HepG2 (cell line): ENCODE measurements around the gene PLEKHS1. TPM values are rescaled to one million over a fixed set of nuclear protein-coding genes. Genes with fewer than 3 reads are reported as not detected.

ENCODE experiments used
- ATAC-seq: fragments of 200-7000 bp; cut with Tn5 transposase; 3 replicates; pipeline ENCODE4 v1.9.1; 2020; ENCODE audit warnings: mild to moderate bottlenecking, moderate library complexity
- BruUV-seq: library from RNA; stranded (reverse); fragments of 400-500 nt; replicated peaks from 2 replicates; lab custom pipeline; 2021; lab: Mats Ljungman, UMichigan
- CTCF ChIA-PET: fragments of 300-600 bp; formaldehyde crosslinking; extraction: SDS; loops from one replicate; lab custom pipeline; 2021; ENCODE audit warnings: low total read pairs, inconsistent platforms, low intra/inter-chr PET ratio; lab: Yijun Ruan, JAX
- POLR2A ChIA-PET: fragments of 350-600 bp; sonication (Branson Sonifier 250); formaldehyde crosslinking; loops from one replicate; lab custom pipeline; 2020; ENCODE audit warnings: antibody characterized with exemption, inconsistent platforms; lab: Yijun Ruan, JAX
- DNase-seq: peaks from one replicate; pipeline ENCODE4 v3.0.0-alpha.2; 2015; ENCODE audit warnings: low spot score
- FAIRE-seq: peaks from 3 replicates; lab custom pipeline; 2011; peaks lifted over from hg19 to GRCh38; lab: Jason Lieb, UNC
- H2AFZ ChIP-seq: one replicate; pipeline ENCODE4 v1.6.1; 2011; ENCODE audit warnings: low read length, inconsistent platforms
- H3K27ac ChIP-seq: fragments of 300-600 bp; 3 replicates; pipeline ENCODE4 v1.8.0; 2011; ENCODE audit warnings: mixed run types, mild to moderate bottlenecking, mixed read lengths, low read length, inconsistent platforms; ENCODE audit not compliant: insufficient read depth; ENCODE audit errors: extremely low read length
- H3K27me3 ChIP-seq, 2 experiments: fragments of 200-600 bp in 1 of 2; 2 replicates in 1 of 2; 3 replicates in 1 of 2; pipeline versions ENCODE4 v1.6.0 to v1.8.0; 2011; ENCODE audit warnings: low read length in 2 of 2, mild to moderate bottlenecking in 2 of 2, moderate library complexity in 2 of 2, inconsistent platforms in 1 of 2; ENCODE audit not compliant: insufficient read depth in 2 of 2, control insufficient read depth in 1 of 2
- H3K36me3 ChIP-seq, 2 experiments: fragments of 200-600 bp in 1 of 2; replicated peaks in 1 of 2; 2 replicates in 1 of 2; 3 replicates in 1 of 2; pipeline versions ENCODE4 v1.5.1 to v1.8.0; 2011; ENCODE audit warnings: low read length in 2 of 2, inconsistent platforms in 1 of 2; ENCODE audit not compliant: insufficient read depth in 2 of 2, control insufficient read depth in 1 of 2
- H3K4me1 ChIP-seq: 2 replicates; pipeline ENCODE4 v1.5.1; 2012; ENCODE audit warnings: low read length, inconsistent platforms; ENCODE audit not compliant: insufficient read depth
- H3K4me2 ChIP-seq: 2 replicates; pipeline ENCODE4 v1.6.0; 2011; ENCODE audit warnings: low read depth, low read length, inconsistent platforms
- H3K4me3 ChIP-seq, 3 experiments: fragments of 200-600 bp in 1 of 3; sonication (generic), shearing (Covaris generic) in 1 of 3; replicated peaks in 1 of 3; 2 replicates each; pipeline ENCODE4 v1.5.1; 2011 to 2016; ENCODE audit warnings: low read length in 3 of 3, inconsistent platforms in 2 of 3, low read depth in 2 of 3, mild to moderate bottlenecking in 2 of 3, control low read depth in 1 of 3, mixed read lengths in 1 of 3; ENCODE audit not compliant: insufficient read depth in 1 of 3
- H3K79me2 ChIP-seq: one replicate; pipeline ENCODE4 v1.6.1; 2011; ENCODE audit warnings: low read length, inconsistent platforms; ENCODE audit not compliant: insufficient read depth
- H3K9ac ChIP-seq: 2 replicates; pipeline ENCODE4 v1.6.0; 2011; ENCODE audit warnings: mild to moderate bottlenecking, low read depth, low read length, inconsistent platforms; ENCODE audit not compliant: insufficient read depth
- H3K9me3 ChIP-seq: 2 replicates; pipeline ENCODE4 v1.5.1; 2012; ENCODE audit warnings: mild to moderate bottlenecking, low read length
- H4K20me1 ChIP-seq: 2 replicates; pipeline ENCODE4 v1.6.0; 2011; ENCODE audit warnings: inconsistent platforms, mild to moderate bottlenecking, low read length, moderate library complexity; ENCODE audit not compliant: insufficient read depth
- ADNP ChIP-seq: sonication (generic); formaldehyde crosslinking; IDR thresholded peaks from 2 replicates; pipeline ENCODE4 v1.4.0; 2020; ENCODE audit warnings: missing genetic modification reagents
- GLMP ChIP-seq: sonication (generic); formaldehyde crosslinking; IDR thresholded peaks from 2 replicates; pipeline ENCODE4 v1.9.0; 2021; ENCODE audit warnings: missing genetic modification reagents, mild to moderate bottlenecking, borderline replicate concordance
- IKZF1 ChIP-seq: fragments of 450-650 bp; IDR thresholded peaks from 2 replicates; pipeline ENCODE4 v1.7.1; 2016
- MTF1 ChIP-seq: sonication (generic); formaldehyde crosslinking; IDR thresholded peaks from 2 replicates; pipeline ENCODE4 v1.5.0; 2020; ENCODE audit warnings: missing genetic modification reagents
- NFKB2 ChIP-seq: sonication (generic); formaldehyde crosslinking; IDR thresholded peaks from 2 replicates; pipeline ENCODE4 v1.4.0; 2020; ENCODE audit warnings: missing genetic modification reagents, borderline replicate concordance
- NRL ChIP-seq: sonication (generic); formaldehyde crosslinking; IDR thresholded peaks from 2 replicates; pipeline ENCODE4 v1.5.0; 2020; ENCODE audit warnings: missing genetic modification reagents, mild to moderate bottlenecking, moderate library complexity, borderline replicate concordance
- SIN3A ChIP-seq: IDR thresholded peaks from 2 replicates; pipeline ENCODE4 v1.6.1; 2011; ENCODE audit warnings: low read depth, mild to moderate bottlenecking, control low read depth, low read length, borderline replicate concordance
- SRF ChIP-seq: IDR thresholded peaks from 2 replicates; pipeline ENCODE4 v1.6.1; 2011; ENCODE audit warnings: mild to moderate bottlenecking, low read depth, low read length, moderate library complexity
- THAP8 ChIP-seq: sonication (generic); formaldehyde crosslinking; IDR thresholded peaks from 2 replicates; pipeline ENCODE4 v1.5.1; 2020; ENCODE audit warnings: missing genetic modification reagents, mild to moderate bottlenecking, borderline replicate concordance
- ZBTB21 ChIP-seq: sonication (generic); formaldehyde crosslinking; IDR thresholded peaks from 2 replicates; pipeline ENCODE4 v1.4.0; 2020; ENCODE audit warnings: missing genetic modification reagents
- ZKSCAN8 ChIP-seq: IDR thresholded peaks from 2 replicates; pipeline ENCODE4 v1.6.1; 2016; ENCODE audit warnings: borderline replicate concordance, missing genetic modification reagents, missing compliant biosample characterization
- ZNF253 ChIP-seq: sonication (generic); formaldehyde crosslinking; IDR thresholded peaks from 2 replicates; pipeline ENCODE4 v1.8.0; 2022; ENCODE audit warnings: mild to moderate bottlenecking, missing genetic modification reagents, borderline replicate concordance
- ZNF503 ChIP-seq: sonication (generic); formaldehyde crosslinking; IDR thresholded peaks from 2 replicates; pipeline ENCODE4 v1.4.0; 2020; ENCODE audit warnings: missing genetic modification reagents
- ZNF512 ChIP-seq: sonication (generic); formaldehyde crosslinking; IDR thresholded peaks from 2 replicates; pipeline ENCODE4 v1.4.0; 2020; ENCODE audit warnings: mild to moderate bottlenecking, missing genetic modification reagents
- ZNF556 ChIP-seq: sonication (generic); formaldehyde crosslinking; IDR thresholded peaks from 2 replicates; pipeline ENCODE4 v1.4.0; 2020; ENCODE audit warnings: mild to moderate bottlenecking, missing genetic modification reagents, borderline replicate concordance
- ZNF597 ChIP-seq: sonication (generic); formaldehyde crosslinking; IDR thresholded peaks from 2 replicates; pipeline ENCODE4 v1.5.0; 2020; ENCODE audit warnings: missing genetic modification reagents
- WGBS: methylation state at CpG from one replicate; pipeline ENCODE4 v1.1.6; 2017; ENCODE audit warnings: low lambda C conversion rate; 5-methylcytosine and 5-hydroxymethylcytosine counted together
- in situ Hi-C: cut with HindIII; loops from 2 replicates; pipeline ENCODE4 v1.10.0; 2017; ENCODE audit warnings: low pct_unique_long_range_greater_than_20kb; ENCODE audit not compliant: extremely low pct_ligation_motif_present
- intact Hi-C: fragments of 100-400 bp; cut with micrococcal nuclease; formaldehyde crosslinking; loops from one replicate; pipeline ENCODE4 v1.10.0; 2022; ENCODE audit not compliant: unreplicated experiment
- polyA plus RNA-seq, 8 experiments: library from polyadenylated mRNA; depleted of rRNA in 3 of 8; stranded (reverse) in 7 of 8; unstranded in 1 of 8; fragments of >200 nt; fragmentation: Illumina TruSeq in 4 of 8; extraction: Trizol in 4 of 8; gene quantifications; 2 replicates each; pipeline versions ENCODE4 v1.2.1 to v1.2.3, GENCODE V29; 2011 to 2016; ENCODE audit warnings: low read depth in 4 of 8, missing spikeins in 1 of 8, mixed read lengths in 1 of 8; ENCODE audit not compliant: insufficient read depth in 1 of 8
- total RNA-seq, 5 experiments: library from RNA; depleted of rRNA; stranded (reverse); fragments of >200 nt; fragmentation: Illumina TruSeq; extraction: Trizol; gene quantifications; 2 replicates each; pipeline ENCODE4 v1.2.3, GENCODE V29; 2016; ENCODE audit warnings: low read depth in 1 of 5

Gene PLEKHS1
- total and polyA plus RNA-seq, 2 of the 13 experiments (the other 11 are each of a cell fraction or from before 2014, with no cell fraction given): not detected

- Histone ChIP-seq H3K36me3 (no peaks in the 10 kb centered on the region), H3K27ac (no peak overlapping the region), H3K4me3 (no peak overlapping the region)
- intact Hi-C loops: no loop called here
- TF ChIP-seq SRF: no peak
- TF ChIP-seq ZNF597 (CRISPR knock-in tag): no peak
- TF ChIP-seq ZKSCAN8 (CRISPR knock-in tag): no peak
- TF ChIP-seq IKZF1: no peak
- TF ChIP-seq MTF1 (CRISPR knock-in tag): no peak
- no peak for TF ChIP-seq ZBTB21 (CRISPR knock-in tag)
- TF ChIP-seq ADNP: no peak
- TF ChIP-seq GLMP (CRISPR knock-in tag): no peak
- TF ChIP-seq ZNF503: no peak
- no peak for TF ChIP-seq ZNF253 (CRISPR knock-in tag)
- TF ChIP-seq ZNF556 (CRISPR knock-in tag): no peak
- TF ChIP-seq THAP8 (CRISPR knock-in tag): no peak
- no peak for TF ChIP-seq NRL (CRISPR knock-in tag)
- TF ChIP-seq NFKB2 (CRISPR knock-in tag): no peak
- no peak for TF ChIP-seq ZNF512 (CRISPR knock-in tag)
- no peak for TF ChIP-seq SIN3A
- TF ChIP-seq, all 625 proteins: peak for 0
- H3K27me3 ChIP-seq: peaks cover 0 to 15% of the 10 kb centered on the region in 2 experiments; a peak in 2 of 5 replicates
- H2AFZ ChIP-seq: no peak overlapping the region
- ChIA-PET CTCF (no interaction called here), POLR2A (no interaction called here)
- FAIRE-seq (no peak), ATAC-seq (no peak), DNase-seq (no peak)
- no peak overlapping the region for H3K9ac ChIP-seq
- H3K4me1 ChIP-seq: no peaks in the 10 kb centered on the region
- H3K4me2 ChIP-seq: no peak overlapping the region
- in situ Hi-C loops: no loop called here
- WGBS: 4% methylated on average over 4 of the region's 4 CpGs
- no TSS peak for BruUV-seq
- no peaks in the 10 kb centered on the region for H3K79me2 ChIP-seq
- H3K9me3 ChIP-seq: no peaks in the 10 kb centered on the region
- no peaks in the 10 kb centered on the region for H4K20me1 ChIP-seq
Measured at GRCh38 chr10:113770346-113770745, 18.9 kb downstream of the PLEKHS1 start.
